Skin of body (tissue), 2 donors: ENCODE measurements around the gene NWD2. TPM values are rescaled to one million over a fixed set of nuclear protein-coding genes. Genes with fewer than 3 reads are reported as not detected.
"Not testable (repeated sequence)": the region's sequence is repeated elsewhere in the genome, so short reads cannot be mapped to it uniquely, and the experiment has no call there.

Experiments
- DNase-seq: peaks from one replicate; lab custom pipeline; 2025; lab: John Stamatoyannopoulos, UW
- total RNA-seq: library from RNA; depleted of rRNA; stranded (reverse); fragments of >200 nt; gene quantifications from one replicate; pipeline ENCODE4 v1.2.3, GENCODE V29; 2014

Gene NWD2
- 0.30 TPM for total RNA-seq

GRCh38 chr4:37244583-37245390, at the start of gene NWD2:
NWD2 (plus strand) TSS chr4:37244743; CDS start chr4:37245068, 325 bp downstream.
- no peak for DNase-seq

DNA sequence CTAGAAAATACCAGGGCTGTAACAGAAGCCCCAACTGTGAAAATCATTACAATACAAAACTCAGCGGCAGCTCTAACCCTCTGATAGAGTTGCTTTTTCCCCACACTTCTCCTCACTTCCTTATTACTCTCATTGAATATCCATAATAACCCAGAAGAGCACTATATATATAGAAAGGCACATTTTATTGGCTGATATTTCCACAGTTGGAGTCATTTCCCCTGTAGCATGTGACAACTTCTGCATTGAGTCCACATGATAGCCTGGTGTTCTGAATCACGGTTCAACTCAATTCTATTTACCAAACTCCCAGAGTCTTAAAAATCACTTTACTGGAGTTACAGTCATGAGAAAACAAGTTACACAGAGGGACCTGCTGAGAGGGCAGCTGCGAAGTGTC, 46.6 kb upstream of the NWD2 start:
- no peak for DNase-seq

DNA sequence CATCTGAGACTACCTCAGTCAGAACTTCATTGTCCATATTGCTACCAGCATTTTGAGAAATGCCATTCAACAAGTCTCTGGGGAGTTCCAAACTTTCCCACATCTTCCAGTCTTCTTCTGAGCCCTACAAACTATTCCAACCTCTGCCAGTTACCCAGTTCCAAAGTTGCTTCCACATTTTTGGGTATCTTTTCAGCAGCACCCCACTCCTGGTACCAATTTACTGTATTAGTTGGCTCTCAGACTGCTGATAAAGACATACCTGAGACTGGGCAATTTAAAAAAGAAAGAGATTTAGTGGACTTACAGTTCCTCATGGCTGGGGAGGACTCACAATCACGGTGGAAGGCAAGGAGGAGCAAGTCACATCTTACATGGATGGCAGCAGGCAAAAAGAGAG, 39.8 kb upstream of the NWD2 start:
- not testable (repeated sequence) for DNase-seq

GRCh38 chr4:37216209-37216608, 28.3 kb upstream of the NWD2 start:
- no peak for DNase-seq

DNA sequence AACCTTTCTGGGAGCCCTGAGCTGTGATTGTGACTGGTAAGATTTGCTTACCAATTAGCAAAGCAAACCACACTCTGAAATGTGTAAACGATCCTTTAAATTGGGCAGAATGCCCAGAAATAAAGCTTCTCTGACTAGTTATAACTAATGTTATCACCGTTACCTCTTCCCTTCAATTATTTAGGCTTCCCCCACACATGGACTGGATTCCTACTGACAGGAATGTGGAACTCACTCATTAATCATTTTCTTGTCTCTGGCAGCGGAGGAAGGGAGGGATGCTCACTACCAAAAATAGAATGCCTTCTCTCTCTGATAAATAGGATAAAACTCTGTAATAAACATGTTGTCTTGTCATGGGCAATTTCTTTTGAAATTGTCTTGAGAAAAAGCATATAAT, 25.3 kb upstream of the NWD2 start:
- DNase-seq, result no peak

DNA sequence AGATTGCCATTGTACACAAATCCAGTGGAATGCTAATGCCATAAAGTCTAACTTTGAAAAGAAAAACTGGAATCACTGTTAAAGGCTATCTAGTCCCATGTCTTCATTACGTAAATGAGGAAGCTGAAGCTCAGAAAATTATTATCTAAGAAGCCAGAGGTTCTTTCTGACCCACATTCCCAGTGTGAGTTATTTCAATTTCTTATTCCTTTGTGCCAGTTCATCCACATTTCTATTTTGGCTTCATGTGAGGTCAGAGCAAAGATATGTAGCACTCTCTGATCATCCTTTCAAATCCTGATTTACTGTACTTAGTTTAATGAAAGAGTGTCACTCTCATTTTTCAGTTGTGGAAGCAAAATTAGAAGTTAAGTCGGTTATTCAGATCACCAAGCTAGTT, 24.6 kb upstream of the NWD2 start:
- DNase-seq, result no peak

GRCh38 chr4:37220685-37221084, 23.9 kb upstream of the NWD2 start:
- DNase-seq, result no peak

DNA sequence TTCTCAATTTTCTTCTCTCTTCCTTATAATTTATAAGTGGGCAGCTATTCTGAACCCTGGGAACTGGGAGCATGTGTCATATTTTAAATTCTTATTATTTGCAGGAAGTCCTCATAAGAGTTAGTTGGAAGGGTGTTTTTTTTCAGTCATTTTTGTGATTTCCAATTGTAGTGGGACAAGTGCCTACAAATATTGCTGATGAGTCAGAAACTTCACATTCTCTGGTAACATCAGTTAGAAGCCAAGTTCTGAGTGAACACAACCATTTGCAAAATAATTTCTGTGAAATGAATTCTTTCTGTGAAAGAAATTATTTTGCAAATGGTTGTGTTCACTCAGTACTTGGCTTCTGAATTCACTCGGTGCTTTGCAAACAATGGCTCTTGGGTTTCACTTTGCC, 20.8 kb upstream of the NWD2 start:
- DNase-seq, result no peak

DNA sequence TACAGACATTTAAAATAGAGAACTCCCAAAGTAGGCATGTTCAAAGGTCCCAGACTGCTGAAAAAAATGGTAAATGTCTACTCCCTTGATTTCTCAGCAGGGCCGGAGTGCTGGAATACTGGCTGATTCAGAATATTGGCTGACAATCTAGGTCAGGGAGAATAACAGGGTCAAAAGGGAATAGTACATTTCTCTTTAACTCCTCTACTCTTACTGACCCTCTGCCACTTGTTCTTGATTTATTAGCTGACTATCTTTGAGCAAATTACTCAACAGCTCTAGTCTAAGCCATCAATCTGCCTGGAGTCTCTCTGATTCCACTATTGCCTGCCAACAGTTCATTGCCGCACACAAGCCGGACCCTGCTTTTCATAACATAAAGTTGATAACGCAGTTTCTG, 19.7 kb upstream of the NWD2 start:
- no peak for DNase-seq

GRCh38 chr4:37225778-37226177, 18.8 kb upstream of the NWD2 start:
- no peak for DNase-seq

GRCh38 chr4:37232315-37232714, 12.2 kb upstream of the NWD2 start:
- DNase-seq, result no peak

- DNase-seq, result no peak
These were observed 8.4 kb upstream of the NWD2 start for GRCh38 chr4:37236165-37236564.

GRCh38 chr4:37241647-37242046, 2.9 kb upstream of the NWD2 start:
- DNase-seq, result no peak

- no peak for DNase-seq
These were observed 1.5 kb upstream of the NWD2 start for GRCh38 chr4:37243051-37243450.

- DNase-seq, result no peak
These were observed 591 bp upstream of the NWD2 start for GRCh38 chr4:37243722-37244582.

DNA sequence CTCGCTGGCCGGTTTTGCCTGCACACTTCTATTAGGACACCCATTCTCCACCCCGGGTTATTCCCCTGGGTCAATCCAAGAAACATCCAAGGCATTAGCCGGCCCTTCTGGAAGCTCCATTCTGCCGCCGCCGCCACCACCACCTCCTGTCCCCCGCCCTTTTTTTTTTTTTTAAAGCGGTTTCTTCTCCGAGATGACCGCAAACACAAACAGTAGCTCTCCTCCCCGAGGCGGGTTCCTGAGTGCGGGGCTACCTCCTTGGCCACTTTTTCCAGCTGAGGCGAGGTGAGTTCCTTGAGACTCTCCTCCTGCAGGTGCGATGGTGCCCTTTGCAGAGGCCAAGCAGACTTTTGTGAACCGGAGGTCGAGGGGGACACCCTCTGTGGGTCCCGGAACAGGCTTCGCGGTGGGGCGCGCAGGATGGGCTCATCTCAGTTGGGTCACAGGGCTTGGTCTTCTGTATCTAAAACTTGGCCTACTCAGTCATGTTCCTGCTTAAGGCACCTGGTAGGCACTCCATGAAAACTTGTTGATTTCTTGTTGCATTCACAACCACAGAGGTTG, 930 bp downstream of the NWD2 start:
- no peak for DNase-seq

DNA sequence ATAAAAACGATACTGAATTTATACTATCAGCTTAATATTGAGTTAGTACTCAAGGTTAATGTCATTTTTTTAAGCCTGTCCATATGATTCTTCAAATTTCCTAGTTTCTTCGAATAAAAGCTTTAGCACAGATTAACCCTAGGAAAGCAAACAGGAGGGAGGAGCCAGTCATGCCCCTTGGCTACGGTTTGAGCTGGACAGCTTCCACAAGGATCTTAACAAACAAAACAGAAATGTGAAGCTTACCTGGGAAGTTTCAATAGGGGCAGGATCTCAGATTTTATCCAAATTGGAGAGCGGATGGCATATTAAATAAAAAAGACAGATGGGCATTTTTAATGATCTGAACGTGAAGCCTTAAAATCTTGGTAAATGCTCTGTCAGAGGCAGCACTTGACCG, 2.3 kb downstream of the NWD2 start:
- no peak for DNase-seq

DNA sequence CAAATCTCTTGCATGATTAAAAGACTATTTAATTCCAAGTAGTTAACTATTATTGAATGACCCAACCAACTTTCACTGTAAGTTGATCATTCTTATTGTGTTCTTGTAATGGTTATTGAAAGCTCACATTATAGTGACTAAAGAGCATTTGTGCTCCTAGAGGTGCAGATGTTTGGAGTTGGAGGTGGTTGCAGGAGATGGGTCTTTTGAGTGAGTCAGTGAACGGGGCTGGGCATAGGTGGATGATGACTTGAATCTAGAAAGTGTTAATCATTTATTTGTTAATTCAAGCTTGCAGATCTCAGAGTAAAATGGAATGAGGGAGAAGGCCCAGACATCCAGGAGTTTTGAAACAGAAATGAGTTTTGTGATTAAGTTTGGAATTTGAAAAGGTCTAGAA, 13.7 kb downstream of the NWD2 start:
- no peak for DNase-seq

- DNase-seq, result no peak
These were observed 23.8 kb downstream of the NWD2 start for GRCh38 chr4:37268319-37268718.

DNA sequence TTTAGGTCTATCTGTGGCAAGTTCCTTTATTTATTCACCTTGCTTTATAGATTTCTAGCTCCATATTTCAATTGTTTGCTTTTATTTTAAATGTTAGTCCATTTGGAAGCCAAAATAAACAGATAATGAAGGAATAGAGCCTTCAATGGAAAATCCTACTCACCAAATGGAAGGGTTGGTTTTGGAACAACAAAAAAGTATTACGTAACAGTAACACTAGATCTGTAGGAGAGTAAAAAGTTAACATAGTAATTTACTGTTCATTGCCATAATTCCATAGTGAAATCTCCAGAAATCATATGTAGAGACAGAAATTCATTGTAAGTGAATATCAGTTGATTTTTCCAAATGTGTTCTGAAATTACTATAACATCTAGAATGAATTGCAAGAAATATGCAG, 34.6 kb downstream of the NWD2 start:
- no peak for DNase-seq

DNA sequence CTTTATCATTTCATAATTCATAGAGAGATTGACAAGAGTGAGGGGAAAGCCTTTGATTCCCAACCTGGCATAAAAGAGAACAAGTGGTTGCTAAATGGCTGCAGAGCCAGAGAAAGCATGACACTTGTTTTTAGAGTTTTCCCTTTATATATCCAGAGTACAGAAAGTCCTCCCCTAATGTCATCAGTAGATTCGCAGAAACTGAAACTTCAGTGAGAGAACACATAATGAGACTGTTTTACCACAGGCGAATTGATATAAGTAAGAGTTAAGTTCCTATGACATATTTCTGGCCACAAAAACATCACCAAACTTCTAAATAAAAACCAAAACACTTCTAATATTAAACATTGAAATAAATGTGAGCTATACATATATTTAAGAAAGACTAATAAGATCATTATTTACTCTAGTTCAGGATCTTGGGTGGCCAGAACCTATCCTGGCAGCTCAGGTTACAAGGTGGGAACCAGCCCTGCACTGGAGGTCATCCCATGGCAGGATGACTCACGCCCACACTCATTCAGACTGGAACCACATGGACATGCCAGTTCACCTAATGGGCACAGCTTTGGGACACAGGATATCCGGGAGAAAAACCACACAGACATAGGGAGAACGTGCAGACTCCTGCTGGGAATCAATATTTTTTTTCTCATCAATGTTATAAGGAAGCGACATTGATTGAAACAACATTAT, 35.5 kb downstream of the NWD2 start:
- no peak for DNase-seq

DNA sequence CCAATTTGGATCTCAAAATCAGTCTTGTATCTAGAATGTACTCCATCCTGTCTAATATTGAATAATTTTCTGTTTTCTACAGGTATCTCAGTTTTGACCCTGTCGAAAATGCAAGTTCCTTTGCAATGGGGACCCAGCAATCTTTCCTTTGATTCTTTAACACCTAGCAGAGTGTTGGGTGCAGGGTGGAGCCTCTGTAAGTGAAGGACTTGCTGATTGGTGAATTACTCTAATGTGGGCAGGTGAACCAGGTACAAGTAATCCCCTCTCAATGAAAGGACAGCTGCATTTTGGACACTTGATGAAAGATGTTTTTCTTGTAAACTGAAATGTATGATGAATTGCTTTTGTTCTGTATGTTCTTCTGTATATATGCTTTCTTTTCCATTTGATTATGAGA, 54.9 kb downstream of the NWD2 start:
- DNase-seq, result no peak
